NOMO-1 (cell line): ENCODE data around the gene FSTL4.
"Not testable (repeated sequence)": the region's sequence is repeated elsewhere in the genome, so short reads cannot be mapped to it uniquely, and the experiment has no call there.

Experiments
- DNase-seq, 2 experiments: peaks; one replicate each; lab custom pipeline; 2025; ENCODE audit not compliant: unreplicated experiment in 2 of 2; lab: John Stamatoyannopoulos, UW

FSTL4 gene

DNA sequence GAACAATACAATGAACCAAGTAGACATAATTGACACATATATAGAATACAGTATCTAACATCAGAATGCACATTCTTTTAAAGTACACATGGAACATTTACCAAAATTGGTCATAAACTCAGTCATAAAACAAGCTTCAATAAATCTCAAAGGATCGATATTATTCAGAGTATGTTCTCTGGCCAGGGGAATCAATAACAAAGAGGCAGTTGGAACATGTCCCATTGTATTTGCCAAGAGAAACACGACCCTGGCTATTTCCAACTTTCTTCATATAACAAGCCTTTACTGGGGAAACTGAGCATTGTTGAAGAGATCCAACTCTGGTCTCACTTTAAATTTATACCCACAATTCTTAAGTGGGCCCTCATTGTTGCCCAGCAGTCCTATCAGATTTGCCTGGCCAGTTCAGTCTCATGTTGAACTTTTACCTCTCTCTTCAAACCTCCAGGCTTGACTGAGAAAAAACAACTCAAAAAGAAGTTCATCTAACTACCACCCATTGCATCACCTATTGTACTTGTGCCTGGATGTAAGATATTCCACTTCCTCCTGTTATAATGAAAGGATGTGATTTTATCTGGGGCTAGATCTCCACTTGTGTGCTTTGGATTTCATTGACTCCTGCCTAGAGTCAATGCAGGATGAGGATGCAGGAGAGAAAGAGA is 398.1 kb downstream of the FSTL4 start:
- DNase-seq, result no peak

DNA sequence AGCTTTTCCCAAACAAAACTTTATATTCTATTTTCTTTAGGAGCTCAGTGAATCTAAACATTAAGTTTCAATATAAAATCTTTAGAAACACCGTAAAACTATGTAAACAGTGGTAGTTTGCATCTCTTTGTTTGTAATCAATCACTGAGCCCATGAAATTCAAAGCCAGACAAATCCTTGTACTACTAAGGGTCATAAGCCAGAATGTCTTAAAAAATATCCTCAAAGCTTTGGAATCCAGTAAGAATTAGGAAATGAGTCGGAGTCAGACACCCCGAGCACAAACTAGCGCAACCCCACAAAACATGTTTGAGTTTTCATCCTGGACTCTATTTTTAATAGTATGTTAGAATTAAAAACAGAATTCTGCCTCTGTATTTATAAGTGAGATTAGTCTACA is 406.7 kb downstream of the FSTL4 start:
- DNase-seq, result no peak

DNA sequence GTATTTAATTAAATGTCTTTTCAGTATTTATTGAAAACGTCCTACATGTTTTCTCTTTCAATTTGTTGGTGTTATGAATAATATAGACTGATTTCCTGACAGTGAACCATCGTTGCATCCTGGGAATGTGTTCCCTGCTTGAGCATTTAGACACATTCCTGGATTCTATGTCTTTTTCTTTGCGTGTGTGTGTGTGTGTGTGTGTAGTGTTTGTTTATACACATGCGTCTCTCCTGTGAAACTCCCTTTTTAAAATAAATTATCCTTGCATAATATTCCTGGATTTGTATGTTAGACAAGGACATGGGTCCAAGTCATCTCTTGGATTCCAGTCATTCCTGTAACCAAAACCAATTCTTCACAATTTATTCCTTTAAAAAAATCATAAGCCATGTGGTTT is 407.1 kb downstream of the FSTL4 start:
- no peak for DNase-seq

GRCh38 chr5:133203317-133204305 is 408.7 kb downstream of the FSTL4 start:
- DNase-seq, result no peak

DNA sequence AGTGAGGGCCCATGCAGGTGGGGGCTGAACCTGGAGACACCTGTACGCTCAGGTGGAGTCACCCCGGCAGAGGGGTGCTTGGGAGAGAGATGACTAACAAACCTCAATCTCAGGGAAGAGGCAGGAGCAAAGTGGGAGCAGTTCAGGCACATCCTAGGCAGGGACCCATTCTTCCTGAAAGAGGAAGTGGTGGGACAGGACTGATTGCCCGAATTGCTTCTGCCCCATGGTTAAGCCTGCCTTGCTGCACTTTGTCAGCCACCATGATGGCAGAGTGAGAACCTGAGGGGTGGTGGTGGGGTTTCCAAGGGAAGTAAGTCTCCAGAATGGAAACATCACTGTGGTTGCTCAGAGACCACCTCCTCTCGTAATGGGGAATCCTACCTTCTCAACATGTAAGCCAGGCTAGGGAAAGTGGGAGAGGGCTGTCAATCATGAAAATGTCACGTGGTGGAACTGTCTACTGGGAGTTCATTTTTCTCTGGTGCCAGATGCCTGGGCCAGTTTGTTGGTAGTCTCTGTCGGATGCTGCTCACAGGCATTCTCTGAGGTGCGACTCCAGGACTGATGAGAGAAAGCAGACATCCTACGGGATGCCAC is 410.2 kb downstream of the FSTL4 start:
- no peak for DNase-seq

DNA sequence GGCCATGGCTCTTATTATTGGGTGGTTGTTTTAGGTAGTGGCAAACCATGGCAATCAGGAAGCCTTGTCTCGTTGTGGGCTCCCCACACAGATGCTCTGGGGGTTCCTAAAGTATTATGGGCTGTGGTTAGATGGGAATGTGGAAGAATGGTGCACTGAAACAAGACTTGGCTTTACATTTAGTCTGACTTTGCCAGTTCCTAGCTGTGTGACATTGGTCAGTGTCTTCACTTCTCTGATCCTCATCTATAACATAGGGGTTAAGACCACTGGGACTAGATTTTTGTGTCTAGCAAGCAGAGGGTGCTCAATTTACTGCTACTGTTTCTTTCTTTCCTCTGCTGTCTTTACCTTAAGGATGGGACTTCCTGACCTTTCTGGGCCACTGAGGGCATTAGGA is 411.0 kb downstream of the FSTL4 start:
- DNase-seq, result no peak

DNA sequence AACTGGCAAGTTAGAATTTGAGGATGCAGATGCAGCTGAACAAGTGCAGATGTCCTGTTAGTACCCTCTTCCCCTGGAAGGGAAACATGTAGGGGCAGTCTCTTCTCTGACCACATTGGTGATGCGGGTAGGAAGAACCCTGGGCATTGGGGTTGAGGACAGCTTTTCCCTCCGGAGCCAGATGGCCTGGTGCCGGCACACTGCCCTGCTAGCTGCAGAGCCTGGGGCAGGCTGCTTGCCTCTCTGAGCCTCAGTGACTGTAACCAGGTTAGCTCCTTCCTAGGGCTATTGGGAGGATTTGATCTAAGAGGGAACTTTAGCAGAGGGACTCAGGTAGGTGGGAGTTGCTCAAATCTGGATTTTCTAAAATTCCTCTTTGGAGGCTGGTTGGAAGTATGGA is 412.1 kb downstream of the FSTL4 start:
- no peak for DNase-seq

GRCh38 chr5:133199417-133200178 is 412.7 kb downstream of the FSTL4 start:
- DNase-seq, result no peak

GRCh38 chr5:133198511-133198910 is 413.8 kb downstream of the FSTL4 start:
- no peak for DNase-seq

GRCh38 chr5:133196441-133197085 is 415.8 kb downstream of the FSTL4 start:
- DNase-seq, result no peak

- no peak for DNase-seq
Observed at GRCh38 chr5:133195250-133195649, 417.1 kb downstream of the FSTL4 start.

DNA sequence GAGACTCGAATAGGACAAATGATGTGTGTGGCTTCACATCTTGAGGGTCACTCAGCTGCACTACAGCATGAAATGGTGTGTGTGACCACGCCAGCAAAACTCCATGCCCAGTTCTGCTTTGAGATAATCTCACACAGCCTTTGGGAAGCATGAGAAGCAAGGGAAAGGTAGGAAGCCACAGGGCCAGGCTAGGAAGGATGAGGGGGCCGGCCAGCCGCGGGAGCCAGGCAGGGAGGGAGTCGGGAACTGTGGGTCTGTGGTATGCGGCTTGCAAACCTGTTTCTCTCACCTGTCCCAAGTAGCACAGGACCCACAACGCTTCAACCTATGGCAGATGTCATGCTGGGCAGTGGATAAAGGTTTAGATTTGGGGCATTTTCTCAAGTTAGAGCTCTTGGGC is 418.5 kb downstream of the FSTL4 start:
- DNase-seq, result no peak

GRCh38 chr5:133192716-133193115 is 419.6 kb downstream of the FSTL4 start:
- DNase-seq, result no peak

DNA sequence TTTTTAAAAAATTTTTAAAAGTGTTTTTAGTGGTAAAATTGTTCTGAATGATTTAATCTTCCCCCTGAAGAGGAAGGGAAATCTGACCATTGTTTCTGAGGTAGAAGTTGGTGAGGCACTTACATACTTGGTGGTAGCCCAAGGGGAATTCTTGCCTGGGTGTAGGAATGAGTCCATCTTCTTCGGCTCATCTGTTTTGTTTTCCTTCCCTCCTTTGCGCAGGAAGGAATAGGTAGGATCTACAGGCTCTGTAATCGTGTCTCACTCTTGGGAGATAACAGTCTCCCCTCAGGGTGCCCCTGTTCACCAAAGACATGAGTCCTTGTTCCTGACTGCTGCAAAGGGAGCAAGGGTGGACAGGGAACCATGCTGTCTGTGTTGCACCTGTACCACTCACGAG is 422.5 kb downstream of the FSTL4 start:
- DNase-seq, result no peak

DNA sequence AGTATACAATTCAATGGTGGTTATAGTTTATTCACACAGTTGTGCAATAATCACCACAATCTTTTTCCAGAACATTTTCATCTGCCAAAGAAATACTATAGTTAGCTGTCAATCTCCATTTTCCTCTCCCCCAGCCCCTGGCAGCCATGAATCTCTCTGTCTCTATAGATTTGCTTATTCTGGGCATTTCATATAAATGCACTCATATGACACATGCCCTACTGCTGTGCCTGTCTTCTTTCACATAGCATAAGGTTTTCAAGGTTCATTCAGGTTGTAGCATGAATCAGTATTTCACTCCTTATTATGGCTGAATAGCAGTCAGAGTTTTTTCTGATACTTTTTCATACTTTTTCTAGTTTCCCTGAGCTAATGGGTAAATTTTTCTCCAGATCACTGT is 432.9 kb downstream of the FSTL4 start:
- no peak for DNase-seq

DNA sequence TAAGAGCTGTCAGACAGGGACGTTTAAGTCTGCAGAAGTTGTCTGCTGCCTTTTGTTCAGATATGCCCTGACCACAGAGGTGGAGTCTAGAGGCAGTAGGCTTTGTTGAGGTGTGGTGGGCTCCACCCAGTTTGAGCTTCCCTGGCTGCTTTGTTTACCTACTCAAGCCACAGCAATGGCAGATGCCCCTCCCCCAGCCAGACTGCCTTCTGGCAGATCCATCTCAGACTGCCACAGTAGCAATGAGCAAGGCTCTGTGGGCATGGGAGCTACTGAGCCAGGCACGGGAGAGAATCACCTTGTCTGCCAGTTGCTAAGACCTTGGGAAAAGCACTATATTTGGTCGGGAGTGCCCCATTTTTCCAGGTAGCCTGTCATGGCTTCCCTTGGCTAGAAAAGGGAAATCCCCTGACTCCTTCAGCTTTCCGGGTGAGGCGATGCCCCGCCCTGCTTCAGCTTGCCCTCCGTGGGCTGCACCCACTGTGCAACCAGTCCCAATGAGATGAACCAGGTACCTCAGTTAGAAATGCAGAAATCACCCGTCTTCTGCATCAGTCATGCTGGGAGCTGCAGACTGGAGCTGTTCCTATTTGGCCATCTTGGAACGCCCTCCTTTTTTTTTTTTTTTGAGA is 441.5 kb downstream of the FSTL4 start:
- not testable (repeated sequence) for DNase-seq

DNA sequence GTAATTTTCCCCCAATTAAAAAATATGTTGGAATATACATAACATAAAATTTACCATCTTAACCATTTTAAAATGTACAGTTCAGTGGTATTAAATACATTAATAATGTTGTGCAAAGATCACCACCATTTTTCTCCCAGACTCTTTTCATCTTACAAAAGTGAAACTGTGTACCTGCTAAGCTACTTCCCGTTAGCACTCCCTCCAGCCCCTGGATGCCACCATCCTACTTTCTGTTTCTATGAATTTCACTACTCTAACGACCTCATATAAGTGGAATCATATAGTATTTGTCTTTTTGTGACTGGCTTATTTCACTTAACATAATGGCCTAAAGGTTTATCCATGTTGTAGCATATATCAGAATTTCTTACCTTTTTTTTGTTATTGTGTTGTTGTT is 447.6 kb downstream of the FSTL4 start:
- no peak for DNase-seq

- DNase-seq, result no peak
Observed at GRCh38 chr5:133163839-133164238, 448.5 kb downstream of the FSTL4 start.

- DNase-seq, result no peak
Observed at GRCh38 chr5:133159543-133159942, 452.8 kb downstream of the FSTL4 start.
